GM21723 (cell line): ENCODE measurements around the gene ZBTB46.
"Not testable (repeated sequence)": the region's sequence is repeated elsewhere in the genome, so short reads cannot be mapped to it uniquely, and the experiment has no call there.

Experiments used
- ATAC-seq: cut with Tn5 transposase; IDR thresholded peaks from one replicate; pipeline ENCODE4 v1.9.1; 2021; ENCODE audit warnings: mild to moderate bottlenecking, moderate library complexity; ENCODE audit not compliant: unreplicated experiment

ZBTB46 gene

GRCh38 chr20:63858393-63859165 lies 27.5 kb upstream of the ZBTB46 start:
- ATAC-seq = no peak

DNA sequence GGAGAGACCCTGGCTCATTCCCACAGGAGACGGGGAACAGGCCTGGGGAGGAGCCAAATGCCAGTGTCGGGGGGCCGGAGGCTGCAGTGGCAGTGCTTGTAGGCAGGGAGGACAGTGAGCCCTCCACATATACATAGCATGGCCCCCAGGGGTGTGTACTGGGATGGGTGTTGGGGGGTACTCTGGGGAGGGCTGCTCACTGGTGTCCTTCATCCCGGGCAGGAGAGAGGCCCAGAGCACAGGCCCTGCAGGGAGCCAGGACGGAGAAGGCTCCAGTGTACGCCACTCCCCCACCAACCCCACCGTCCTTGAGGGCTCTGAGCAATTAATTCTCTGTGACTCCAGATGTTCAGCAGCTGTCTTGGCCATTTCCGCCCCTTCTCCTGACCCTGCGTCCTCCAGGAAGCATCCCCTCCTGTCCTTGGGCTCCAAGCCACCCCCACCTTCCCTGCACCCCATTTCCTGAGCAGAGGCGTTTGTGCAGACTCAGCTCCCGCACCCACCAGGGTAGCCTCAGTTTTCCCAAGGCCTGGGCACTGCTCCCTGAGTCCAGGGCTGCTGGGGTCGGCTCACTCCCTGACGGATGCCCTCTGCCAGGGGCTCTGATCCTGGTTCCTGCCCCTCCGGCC lies 26.8 kb upstream of the ZBTB46 start:
- no peak for ATAC-seq

- ATAC-seq = no peak
These were observed 25.0 kb upstream of the ZBTB46 start for GRCh38 chr20:63856098-63856511.

DNA sequence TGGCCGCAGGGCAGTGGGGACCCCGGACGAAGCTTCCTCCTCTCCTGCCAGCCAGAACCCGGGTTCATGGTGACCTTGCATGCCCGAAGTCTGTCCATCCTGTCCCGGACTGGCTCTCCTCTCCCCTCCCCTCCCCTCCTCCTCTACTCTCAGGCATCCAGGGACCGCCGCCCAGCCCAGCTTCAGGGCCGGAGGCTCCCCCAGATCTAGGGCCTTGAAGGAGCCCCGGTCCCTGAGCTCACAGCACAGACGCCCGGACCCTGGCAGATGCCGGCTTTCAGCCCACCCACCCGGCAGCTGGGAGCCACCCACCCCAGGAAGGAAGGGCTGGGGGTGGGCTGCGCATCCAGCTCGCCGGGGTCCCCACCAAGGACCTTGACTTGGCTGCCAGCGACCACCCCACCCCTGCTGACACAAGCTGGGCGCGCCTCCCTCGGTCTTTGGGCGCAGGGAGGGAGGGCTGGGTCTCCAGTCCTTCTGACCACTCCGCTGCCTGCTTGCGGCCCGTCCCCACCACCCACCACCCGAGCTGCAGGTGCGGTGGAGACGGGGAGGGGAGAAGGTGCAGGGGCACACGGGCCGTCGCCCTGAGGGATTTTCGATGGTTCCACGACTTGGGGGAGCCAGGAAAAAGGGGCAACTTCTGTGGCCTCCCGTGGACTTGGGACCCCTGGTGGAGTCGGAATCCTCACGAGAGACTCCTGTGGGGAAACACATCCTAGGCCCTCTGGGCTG lies 24.5 kb upstream of the ZBTB46 start:
- no peak for ATAC-seq

GRCh38 chr20:63854766-63855362 lies 23.8 kb upstream of the ZBTB46 start:
- no peak for ATAC-seq

DNA sequence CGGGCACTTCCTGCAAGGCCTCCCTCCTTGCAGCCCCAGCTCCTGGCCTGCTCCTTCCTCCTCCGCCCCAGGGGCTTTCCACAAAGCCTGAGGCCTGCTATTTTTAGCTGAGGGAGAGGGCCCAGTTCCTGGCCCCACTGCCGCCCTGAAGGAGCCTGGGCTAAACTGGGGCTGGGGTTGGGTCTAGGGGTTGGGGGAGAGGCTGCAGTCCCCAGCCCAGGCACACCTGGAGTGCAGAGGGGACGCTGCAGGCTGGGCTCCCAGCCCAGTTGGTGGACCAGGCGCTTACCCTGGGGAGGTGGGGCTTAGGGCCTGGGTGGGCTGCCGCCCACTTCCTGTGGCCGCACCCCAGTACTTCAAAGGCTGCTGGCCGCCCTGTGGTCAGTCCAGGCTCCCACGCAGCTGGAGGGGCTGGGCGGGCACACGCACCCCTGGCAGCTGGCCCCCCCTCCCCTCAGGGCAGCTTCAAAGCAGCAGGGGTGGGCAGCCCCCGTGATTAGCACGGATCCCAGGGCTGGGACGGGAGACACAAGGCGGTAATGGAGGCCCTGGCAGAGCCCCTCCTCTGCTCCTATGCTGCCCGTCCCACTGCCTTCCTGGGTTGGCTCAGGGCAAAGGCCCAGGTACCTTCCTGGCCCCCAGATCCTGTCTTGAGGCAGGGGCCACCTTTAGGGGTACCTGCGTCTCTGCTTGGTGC lies 23.2 kb upstream of the ZBTB46 start:
- no peak for ATAC-seq

DNA sequence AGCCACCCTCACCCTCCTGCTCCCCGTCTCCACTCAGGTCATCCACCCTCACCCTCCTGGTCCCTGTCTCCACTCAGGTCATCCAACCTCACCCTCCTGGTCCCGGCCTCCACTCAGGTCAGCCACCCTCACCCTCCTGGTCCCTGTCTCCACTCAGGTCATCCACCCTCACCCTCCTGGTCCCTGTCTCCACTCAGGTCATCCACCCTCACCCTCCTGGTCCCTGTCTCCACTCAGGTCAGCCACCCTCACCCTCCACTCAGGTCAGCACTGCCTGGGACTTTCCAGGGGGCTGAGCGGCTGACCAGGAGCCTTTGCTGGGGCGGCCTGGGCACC lies 22.6 kb upstream of the ZBTB46 start:
- ATAC-seq = not testable (repeated sequence)

GRCh38 chr20:63851548-63851943 lies 20.5 kb upstream of the ZBTB46 start:
- not testable (repeated sequence) for ATAC-seq

DNA sequence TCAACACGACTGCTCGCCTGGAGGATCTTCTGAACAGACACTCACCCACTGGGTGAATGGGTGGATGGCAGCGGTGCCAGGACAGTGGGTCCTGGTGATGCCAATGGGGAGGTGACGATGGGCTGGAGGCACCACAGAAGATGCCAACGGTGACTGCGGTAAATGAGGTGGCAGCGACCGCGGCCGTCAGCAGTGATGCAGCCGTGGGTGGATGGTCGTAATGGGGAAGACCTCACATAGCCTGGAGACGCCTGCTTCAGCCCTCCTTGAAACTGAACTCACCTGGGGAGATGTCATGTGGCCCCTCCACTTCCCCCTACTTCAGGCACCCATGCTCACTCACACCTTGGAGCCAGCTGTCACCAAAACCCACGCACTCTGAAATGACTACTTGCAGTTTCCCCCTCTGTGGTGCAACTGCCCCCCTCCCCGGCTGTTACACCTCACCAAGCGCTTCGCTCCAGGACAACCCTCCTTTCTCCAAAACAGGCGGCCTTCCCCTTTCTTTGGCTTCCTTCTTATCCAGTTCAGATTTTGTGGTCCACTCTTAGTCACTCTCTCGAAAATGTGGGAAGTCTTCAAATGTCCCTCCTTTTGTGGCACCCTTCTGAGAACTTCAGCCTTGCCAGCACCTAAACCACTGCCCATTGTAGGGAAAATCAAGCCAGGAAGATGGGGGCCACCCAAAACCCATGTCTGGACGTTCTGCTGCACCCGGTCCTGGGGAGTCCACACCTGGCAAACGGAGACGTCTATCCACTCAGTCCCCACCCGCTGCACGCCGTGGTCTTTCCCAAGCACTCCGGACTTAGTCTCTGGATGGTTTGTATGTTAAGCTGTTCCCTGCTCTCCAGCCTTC lies 19.9 kb upstream of the ZBTB46 start:
- peak; percentile 74 for ATAC-seq

- ATAC-seq = no peak
These were observed 17.2 kb upstream of the ZBTB46 start for GRCh38 chr20:63848003-63848911.

GRCh38 chr20:63847237-63848002 lies 16.4 kb upstream of the ZBTB46 start:
- ATAC-seq = no peak

DNA sequence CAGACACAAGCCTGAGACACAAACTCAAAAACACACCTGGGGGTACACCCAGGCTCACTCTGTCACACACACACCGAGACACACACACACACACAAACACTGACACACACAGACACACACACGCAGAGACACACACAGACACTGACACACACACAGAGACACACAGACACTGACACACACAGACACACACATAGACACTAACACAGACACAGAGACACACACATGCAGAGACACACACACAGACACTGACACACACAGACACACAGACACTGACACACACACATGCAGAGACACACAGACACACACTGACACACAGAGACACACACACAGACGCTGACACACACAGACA lies 15.8 kb upstream of the ZBTB46 start:
- no peak for ATAC-seq

DNA sequence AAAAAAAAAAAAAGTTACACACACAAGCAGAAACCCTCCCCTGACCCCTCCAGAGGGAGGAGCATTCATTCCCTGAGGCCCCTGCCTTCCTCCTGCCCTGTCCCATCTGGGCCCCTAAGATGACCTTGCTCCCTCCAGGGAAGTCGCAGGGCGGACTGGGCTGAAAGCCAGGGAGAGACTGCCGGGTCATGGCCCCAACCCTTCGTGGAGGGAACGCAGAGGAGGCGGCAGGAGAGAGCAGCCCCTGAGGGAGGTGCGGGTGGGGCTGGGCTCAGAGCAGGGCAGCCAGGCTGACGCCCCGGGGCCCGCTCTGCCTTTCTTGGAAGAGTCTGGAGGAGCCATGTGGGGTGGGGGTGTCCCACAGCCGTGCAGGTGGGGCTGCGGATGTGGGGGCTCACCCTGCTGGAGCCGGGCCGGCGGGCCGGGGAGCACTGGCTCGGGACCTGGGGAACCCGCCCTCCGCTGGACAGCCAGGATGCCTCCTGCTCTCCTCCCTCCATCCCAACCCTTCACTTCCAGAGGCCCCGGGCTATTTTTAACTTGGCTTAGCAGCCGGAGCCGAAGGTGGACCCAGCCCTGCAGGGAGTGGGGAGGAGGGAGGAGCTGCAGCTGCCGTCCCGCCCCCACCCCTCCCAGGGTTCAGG lies 15.2 kb upstream of the ZBTB46 start:
- ATAC-seq = no peak

DNA sequence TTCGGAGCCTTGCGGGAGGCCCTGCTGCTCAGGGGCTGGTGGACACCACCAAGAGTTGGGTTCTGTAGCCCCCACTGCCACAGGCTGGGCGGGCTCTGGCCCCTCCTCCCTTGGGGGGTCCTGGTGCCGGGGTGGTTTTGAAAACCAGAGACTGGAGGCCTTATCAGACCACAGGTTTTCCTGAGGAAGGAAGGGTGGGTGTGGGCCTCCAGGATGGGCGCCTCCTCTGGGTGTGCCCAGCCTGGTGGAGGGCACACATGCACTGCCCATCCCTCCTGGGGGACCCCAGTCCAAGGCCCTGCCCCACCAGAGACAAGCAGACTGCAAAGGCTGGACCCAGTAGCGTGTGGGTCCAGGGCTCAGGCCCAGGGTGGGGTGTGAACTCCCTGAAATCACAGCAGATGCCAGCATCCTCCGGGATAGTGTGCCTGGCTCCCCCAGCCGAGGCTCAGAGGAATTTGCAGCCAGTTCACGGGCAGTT lies 13.5 kb upstream of the ZBTB46 start:
- ATAC-seq = no peak

DNA sequence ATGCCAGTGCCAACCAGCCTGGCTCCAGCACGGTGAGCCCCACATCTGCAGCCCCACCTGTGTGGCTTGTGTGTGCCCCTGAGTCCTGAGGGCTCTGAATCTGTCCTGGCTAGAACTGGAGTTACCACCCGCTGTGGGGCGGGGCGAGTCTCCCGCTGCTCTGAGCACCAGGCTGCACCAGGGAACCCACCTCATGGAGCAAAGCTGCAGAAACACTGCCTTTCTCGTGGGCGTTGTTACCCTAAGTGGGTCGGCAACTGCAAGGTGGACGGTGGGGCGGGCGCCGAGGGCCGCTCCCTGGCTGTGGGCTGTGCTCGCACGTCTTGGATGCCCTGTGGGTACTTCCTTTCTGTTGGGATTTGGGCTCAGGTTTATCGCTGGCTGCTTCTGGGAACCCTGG lies 12.7 kb upstream of the ZBTB46 start:
- no peak for ATAC-seq

GRCh38 chr20:63843222-63843621 lies 12.2 kb upstream of the ZBTB46 start:
- no peak for ATAC-seq

DNA sequence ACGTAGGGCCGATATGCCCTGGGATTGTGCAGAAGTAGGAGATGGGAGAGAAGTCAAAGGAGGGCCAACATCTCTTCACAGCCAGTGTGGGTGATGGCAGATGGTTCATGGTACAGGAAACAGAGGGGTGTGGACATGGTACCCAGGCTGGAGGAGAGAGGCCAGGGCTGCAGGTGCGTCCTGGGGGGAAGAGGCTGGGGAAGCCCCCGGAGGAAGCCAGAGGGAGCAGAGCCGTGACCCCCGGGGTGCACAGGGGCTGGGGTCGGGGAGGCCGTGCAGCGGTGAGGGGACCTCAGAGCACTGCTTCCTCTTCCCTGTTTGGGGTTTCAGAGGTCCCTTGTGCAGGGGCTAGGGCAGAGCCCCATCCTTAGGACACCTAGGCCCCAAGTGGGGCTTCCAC lies 11.2 kb upstream of the ZBTB46 start:
- ATAC-seq = no peak

DNA sequence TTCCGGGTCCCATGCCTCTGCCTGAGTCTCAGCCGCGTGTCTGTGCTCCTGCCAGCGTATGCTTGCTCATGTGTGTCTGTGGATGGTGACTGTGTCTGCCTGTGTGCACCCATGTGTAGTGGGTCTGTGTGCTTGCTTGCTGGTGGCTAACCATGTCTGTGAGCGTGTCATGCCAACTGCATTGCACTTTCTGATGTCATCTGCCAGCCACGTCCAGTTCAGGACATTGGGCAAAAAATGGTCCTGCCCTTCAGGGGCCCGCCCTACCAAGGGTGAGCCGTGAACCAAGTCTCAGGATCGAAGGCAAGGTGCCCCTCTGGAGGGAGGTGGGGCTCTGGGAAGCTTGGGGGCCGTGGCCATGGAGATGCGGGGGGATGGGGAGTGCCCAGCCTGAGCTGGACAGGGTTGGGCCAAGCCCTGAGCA lies 9.4 kb upstream of the ZBTB46 start:
- no peak for ATAC-seq
